SK-N-SH treated with all-trans-retinoic acid at 6 μM for 48 hours (cell line): ENCODE results near the gene COX4I1.

Experiments used
- ATAC-seq: fragments of 200-7000 bp; cut with Tn5 transposase; 3 replicates; pipeline ENCODE4 v1.9.1; 2020; ENCODE audit warnings: mild to moderate bottlenecking, moderate library complexity
- ARNTL ChIP-seq: fragments of 450-650 bp; formaldehyde crosslinking; IDR thresholded peaks from 2 replicates; pipeline ENCODE4 v1.5.0; 2020; ENCODE audit warnings: low read depth, mild to moderate bottlenecking, moderate library complexity, borderline replicate concordance
- BACH2 ChIP-seq: fragments of 250-450 bp; sonication (Bioruptor Pico); IDR thresholded peaks from 2 replicates; pipeline ENCODE4 v1.9.0; 2021; ENCODE audit warnings: mild to moderate bottlenecking, borderline replicate concordance
- CSDC2 ChIP-seq: fragments of 250-450 bp; sonication (Bioruptor Pico); IDR thresholded peaks from 2 replicates; pipeline ENCODE4 v1.5.0; 2020; ENCODE audit warnings: mild to moderate bottlenecking, moderate library complexity
- ESRRG ChIP-seq: fragments of 250-450 bp; sonication (Bioruptor Pico); IDR thresholded peaks from 2 replicates; pipeline ENCODE4 v1.6.1; 2021; ENCODE audit warnings: mild to moderate bottlenecking
- GLIS3 ChIP-seq: fragments of 250-450 bp; sonication (Bioruptor Pico); IDR thresholded peaks from 2 replicates; pipeline ENCODE4 v1.5.0; 2020; ENCODE audit warnings: mild to moderate bottlenecking, moderate library complexity
- ISL1 ChIP-seq: fragments of 250-450 bp; sonication (Bioruptor Pico); IDR thresholded peaks from 2 replicates; pipeline ENCODE4 v2.1.2; 2022; ENCODE audit warnings: mild to moderate bottlenecking, moderate library complexity
- OSR1 ChIP-seq: fragments of 250-450 bp; sonication (Bioruptor Pico); IDR thresholded peaks from 2 replicates; pipeline ENCODE4 v1.8.0; 2022; ENCODE audit warnings: moderate library complexity, mild to moderate bottlenecking, inconsistent platforms
- PPARA ChIP-seq: fragments of 250-450 bp; sonication (Bioruptor Pico); IDR thresholded peaks from 2 replicates; pipeline ENCODE4 v1.5.0; 2020; ENCODE audit warnings: mild to moderate bottlenecking, borderline replicate concordance
- RARB ChIP-seq: fragments of 250-450 bp; sonication (Bioruptor Pico); IDR thresholded peaks from 2 replicates; pipeline ENCODE4 v1.8.0; 2021; ENCODE audit warnings: mild to moderate bottlenecking, moderate library complexity
- SNAI2 ChIP-seq: fragments of 250-450 bp; sonication (Bioruptor Pico); IDR thresholded peaks from 2 replicates; pipeline ENCODE4 v1.5.0; 2020; ENCODE audit warnings: mild to moderate bottlenecking, moderate library complexity
- TCF4 ChIP-seq: fragments of 250-450 bp; sonication (Bioruptor Pico); IDR thresholded peaks from 2 replicates; pipeline ENCODE4 v1.8.0; 2021; ENCODE audit warnings: mild to moderate bottlenecking, moderate library complexity, borderline replicate concordance
- TSHZ2 ChIP-seq: fragments of 250-450 bp; sonication (Bioruptor Pico); IDR thresholded peaks from 2 replicates; pipeline ENCODE4 v1.5.0; 2020; ENCODE audit warnings: mild to moderate bottlenecking, moderate library complexity
- ZFP30 ChIP-seq: fragments of 450-650 bp; formaldehyde crosslinking; IDR thresholded peaks from 2 replicates; pipeline ENCODE4 v1.5.0; 2022; ENCODE audit warnings: mild to moderate bottlenecking, moderate library complexity
- ZNF70 ChIP-seq: fragments of 450-650 bp; formaldehyde crosslinking; IDR thresholded peaks from 2 replicates; pipeline ENCODE4 v1.5.0; 2020; ENCODE audit warnings: mild to moderate bottlenecking, moderate library complexity
- ZNF8 ChIP-seq: fragments of 450-650 bp; formaldehyde crosslinking; IDR thresholded peaks from 2 replicates; pipeline ENCODE4 v1.5.0; 2020; ENCODE audit warnings: mild to moderate bottlenecking, moderate library complexity
- TF ChIP-seq, protein P1 (sequence below): fragments of 250-450 bp; sonication (Bioruptor Pico); IDR thresholded peaks from 2 replicates; pipeline ENCODE4 v1.5.1; 2020; ENCODE audit warnings: low read depth, mild to moderate bottlenecking, moderate library complexity
- TF ChIP-seq, protein P2 (sequence below): fragments of 250-450 bp; sonication (Bioruptor Pico); IDR thresholded peaks from 2 replicates; pipeline ENCODE4 v1.5.1; 2021; ENCODE audit warnings: mild to moderate bottlenecking, moderate library complexity
- TF ChIP-seq, protein P3 (sequence below): fragments of 250-450 bp; sonication (Bioruptor Pico); IDR thresholded peaks from 2 replicates; pipeline ENCODE4 v1.8.0; 2020; ENCODE audit warnings: mild to moderate bottlenecking, moderate library complexity, borderline replicate concordance

COX4I1 gene

GRCh38 chr16:85825326-85825725, 25.8 kb downstream of the COX4I1 start:
- TF ChIP-seq ESRRG, result no peak
- TF ChIP-seq, protein P1, sequence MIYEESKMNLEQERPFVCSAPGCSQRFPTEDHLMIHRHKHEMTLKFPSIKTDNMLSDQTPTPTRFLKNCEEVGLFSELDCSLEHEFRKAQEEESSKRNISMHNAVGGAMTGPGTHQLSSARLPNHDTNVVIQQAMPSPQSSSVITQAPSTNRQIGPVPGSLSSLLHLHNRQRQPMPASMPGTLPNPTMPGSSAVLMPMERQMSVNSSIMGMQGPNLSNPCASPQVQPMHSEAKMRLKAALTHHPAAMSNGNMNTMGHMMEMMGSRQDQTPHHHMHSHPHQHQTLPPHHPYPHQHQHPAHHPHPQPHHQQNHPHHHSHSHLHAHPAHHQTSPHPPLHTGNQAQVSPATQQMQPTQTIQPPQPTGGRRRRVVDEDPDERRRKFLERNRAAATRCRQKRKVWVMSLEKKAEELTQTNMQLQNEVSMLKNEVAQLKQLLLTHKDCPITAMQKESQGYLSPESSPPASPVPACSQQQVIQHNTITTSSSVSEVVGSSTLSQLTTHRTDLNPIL (CRISPR knock-in tag), result no peak
- TF ChIP-seq SNAI2 (CRISPR knock-in tag), result no peak
- no peak for TF ChIP-seq RARB (CRISPR knock-in tag)
- TF ChIP-seq TSHZ2 (CRISPR knock-in tag), result no peak
- TF ChIP-seq ZNF8 (CRISPR knock-in tag), result no peak
- ATAC-seq, result no peak

DNA sequence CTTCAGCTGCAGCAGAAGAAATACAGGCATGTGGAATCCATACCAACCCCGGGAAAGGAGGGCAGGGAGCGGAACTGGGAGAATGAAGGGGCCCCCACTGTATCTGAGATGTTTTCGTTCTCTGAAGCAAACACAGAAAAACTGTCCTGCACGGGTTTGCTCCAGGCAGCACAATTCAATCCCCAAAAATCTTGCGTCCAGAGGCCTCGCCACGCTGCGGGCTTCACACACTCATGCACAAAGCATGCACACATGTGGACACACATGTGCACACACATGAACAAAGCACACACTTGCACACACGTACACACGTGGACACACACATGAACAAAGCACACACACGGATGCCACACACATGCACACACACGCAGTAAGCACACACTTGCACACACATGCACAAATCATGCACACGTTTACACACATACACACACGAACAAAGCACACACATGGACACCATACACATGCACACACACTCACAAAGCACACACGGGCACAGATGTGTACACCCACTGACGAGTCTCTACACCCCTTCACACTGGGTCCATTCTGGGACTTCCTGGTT, 27.3 kb downstream of the COX4I1 start:
- ATAC-seq, result no peak

DNA sequence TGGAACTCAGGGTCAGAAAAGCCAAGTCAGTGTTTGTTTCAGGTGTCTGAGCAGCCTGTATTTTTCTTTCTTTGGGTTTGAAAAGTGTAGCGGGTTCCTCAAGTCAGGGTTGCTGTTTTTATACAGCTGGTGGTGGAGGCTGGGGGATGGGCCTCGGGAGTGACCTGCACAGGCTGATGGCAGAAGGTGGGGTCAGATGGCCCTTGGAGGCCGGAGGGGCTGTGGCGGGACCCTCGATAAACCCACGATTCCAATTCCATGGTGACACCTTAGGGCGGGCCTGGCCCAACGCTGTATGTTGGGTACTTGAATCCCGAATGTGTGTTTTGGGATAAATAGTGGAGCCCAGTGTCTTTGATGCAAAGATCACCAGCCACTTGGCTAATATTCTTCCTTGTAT, 28.7 kb downstream of the COX4I1 start:
- TF ChIP-seq ARNTL (CRISPR knock-in tag), result no peak
- TF ChIP-seq GLIS3 (CRISPR knock-in tag), result no peak
- TF ChIP-seq ESRRG, result no peak
- TF ChIP-seq RARB (CRISPR knock-in tag), result no peak
- TF ChIP-seq, all 23 proteins: peak for 0
- no peak for ATAC-seq

More for the DNA sequence above, 27.3 kb downstream of the COX4I1 start:
- TF ChIP-seq OSR1, result no peak
- TF ChIP-seq ISL1 (CRISPR knock-in tag), result no peak
- no peak for TF ChIP-seq TSHZ2 (CRISPR knock-in tag)
- no peak for TF ChIP-seq CSDC2 (CRISPR knock-in tag)
- TF ChIP-seq ARNTL (CRISPR knock-in tag), result no peak
- TF ChIP-seq BACH2, result no peak
- TF ChIP-seq TCF4 (CRISPR knock-in tag), result no peak
- no peak for TF ChIP-seq PPARA
- TF ChIP-seq, protein P2, sequence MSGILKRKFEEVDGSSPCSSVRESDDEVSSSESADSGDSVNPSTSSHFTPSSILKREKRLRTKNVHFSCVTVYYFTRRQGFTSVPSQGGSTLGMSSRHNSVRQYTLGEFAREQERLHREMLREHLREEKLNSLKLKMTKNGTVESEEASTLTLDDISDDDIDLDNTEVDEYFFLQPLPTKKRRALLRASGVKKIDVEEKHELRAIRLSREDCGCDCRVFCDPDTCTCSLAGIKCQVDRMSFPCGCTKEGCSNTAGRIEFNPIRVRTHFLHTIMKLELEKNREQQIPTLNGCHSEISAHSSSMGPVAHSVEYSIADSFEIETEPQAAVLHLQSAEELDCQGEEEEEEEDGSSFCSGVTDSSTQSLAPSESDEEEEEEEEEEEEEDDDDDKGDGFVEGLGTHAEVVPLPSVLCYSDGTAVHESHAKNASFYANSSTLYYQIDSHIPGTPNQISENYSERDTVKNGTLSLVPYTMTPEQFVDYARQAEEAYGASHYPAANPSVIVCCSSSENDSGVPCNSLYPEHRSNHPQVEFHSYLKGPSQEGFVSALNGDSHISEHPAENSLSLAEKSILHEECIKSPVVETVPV (CRISPR knock-in tag), result no peak

GRCh38 chr16:85829171-85829719, 29.8 kb downstream of the COX4I1 start:
- TF ChIP-seq TCF4 (CRISPR knock-in tag), result no peak
- TF ChIP-seq, protein P3, sequence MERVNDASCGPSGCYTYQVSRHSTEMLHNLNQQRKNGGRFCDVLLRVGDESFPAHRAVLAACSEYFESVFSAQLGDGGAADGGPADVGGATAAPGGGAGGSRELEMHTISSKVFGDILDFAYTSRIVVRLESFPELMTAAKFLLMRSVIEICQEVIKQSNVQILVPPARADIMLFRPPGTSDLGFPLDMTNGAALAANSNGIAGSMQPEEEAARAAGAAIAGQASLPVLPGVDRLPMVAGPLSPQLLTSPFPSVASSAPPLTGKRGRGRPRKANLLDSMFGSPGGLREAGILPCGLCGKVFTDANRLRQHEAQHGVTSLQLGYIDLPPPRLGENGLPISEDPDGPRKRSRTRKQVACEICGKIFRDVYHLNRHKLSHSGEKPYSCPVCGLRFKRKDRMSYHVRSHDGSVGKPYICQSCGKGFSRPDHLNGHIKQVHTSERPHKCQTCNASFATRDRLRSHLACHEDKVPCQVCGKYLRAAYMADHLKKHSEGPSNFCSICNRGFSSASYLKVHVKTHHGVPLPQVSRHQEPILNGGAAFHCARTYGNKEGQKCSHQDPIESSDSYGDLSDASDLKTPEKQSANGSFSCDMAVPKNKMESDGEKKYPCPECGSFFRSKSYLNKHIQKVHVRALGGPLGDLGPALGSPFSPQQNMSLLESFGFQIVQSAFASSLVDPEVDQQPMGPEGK (CRISPR knock-in tag), result no peak
- TF ChIP-seq ARNTL (CRISPR knock-in tag), result no peak
- TF ChIP-seq ISL1 (CRISPR knock-in tag), result no peak
- TF ChIP-seq, protein P2 (CRISPR knock-in tag), result no peak
- TF ChIP-seq ZNF70 (CRISPR knock-in tag), result no peak
- no peak for TF ChIP-seq SNAI2 (CRISPR knock-in tag)
- TF ChIP-seq, protein P1 (CRISPR knock-in tag), result no peak
- no peak for TF ChIP-seq GLIS3 (CRISPR knock-in tag)
- TF ChIP-seq ZFP30 (CRISPR knock-in tag), result no peak
- no peak for TF ChIP-seq CSDC2 (CRISPR knock-in tag)
- TF ChIP-seq, all 23 proteins: peak for 0
- ATAC-seq, result no peak
